ENCODE data around the gene FBXO34.

DNA sequence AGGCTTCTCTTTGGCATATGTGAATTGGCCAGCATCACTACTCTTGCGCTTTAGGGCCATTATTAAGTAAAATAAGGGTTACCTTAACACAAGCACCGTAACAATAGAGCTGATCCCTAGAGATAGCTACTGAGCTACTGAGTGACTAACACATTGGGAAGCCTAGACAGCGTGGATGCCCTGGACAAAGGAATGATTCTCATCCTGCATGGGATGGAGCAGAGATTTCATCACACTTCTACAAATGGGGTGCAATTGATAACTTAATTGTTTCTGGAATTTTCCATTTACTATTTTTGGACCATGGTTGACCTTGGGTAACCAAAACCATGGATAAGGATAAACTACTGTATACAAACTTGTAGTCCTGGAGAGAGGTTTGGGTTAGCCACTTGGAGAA, 57.1 kb downstream of the FBXO34 start:
- TF ChIP-seq POLR2A (IDR thresholded peaks at IDR 0.05) (no peak), CTCF (IDR thresholded peaks at IDR 0.05) (no peak), POLR2AphosphoS5 (IDR thresholded peaks at IDR 0.05) (no peak)
